Esophagus (tissue), 2 donors: Measurements from ENCODE around the gene CBL. TPM values are rescaled to one million over a fixed set of nuclear protein-coding genes. Genes with fewer than 3 reads are reported as not detected.

Experiments used
- H3K27ac ChIP-seq, 2 donors: one replicate each; pipeline ENCODE4 v1.5.1; 2013; ENCODE audit warnings: low read depth in 2 of 2, mild to moderate bottlenecking in 2 of 2, inconsistent platforms in 1 of 2, low read length in 1 of 2, moderate library complexity in 1 of 2
- H3K27me3 ChIP-seq, 2 donors: one replicate each; pipeline ENCODE4 v1.6.1; 2013; ENCODE audit warnings: low read length in 2 of 2, control low read depth in 1 of 2, mild to moderate bottlenecking in 1 of 2; ENCODE audit not compliant: insufficient read depth in 2 of 2, control insufficient read depth in 1 of 2
- H3K36me3 ChIP-seq, 2 donors: one replicate each; pipeline ENCODE4 v1.6.1; 2013; ENCODE audit warnings: low read length in 1 of 2; ENCODE audit not compliant: control insufficient read depth in 2 of 2, insufficient read depth in 2 of 2
- H3K4me1 ChIP-seq, 2 donors: one replicate each; pipeline ENCODE4 v1.6.1; 2013; ENCODE audit warnings: low read length in 1 of 2; ENCODE audit not compliant: control insufficient read depth in 2 of 2, insufficient read depth in 2 of 2
- H3K4me3 ChIP-seq, 2 donors: one replicate each; pipeline ENCODE4 v1.5.1; 2013; ENCODE audit warnings: low read length in 2 of 2, mild to moderate bottlenecking in 2 of 2, low read depth in 1 of 2, moderate library complexity in 1 of 2
- H3K9me3 ChIP-seq, 2 donors: one replicate each; pipeline ENCODE4 v1.6.1; 2013; ENCODE audit warnings: mild to moderate bottlenecking in 2 of 2, low read depth in 1 of 2, low read length in 1 of 2, moderate library complexity in 1 of 2; ENCODE audit not compliant: control insufficient read depth in 2 of 2, insufficient read depth in 1 of 2
- WGBS, 2 donors: extraction: QIAGEN DNeasy Blood & Tissue Kit; methylation state at CpG; one replicate each; pipeline ENCODE4 v1.1.7; 2013; 5-methylcytosine and 5-hydroxymethylcytosine counted together
- polyA plus RNA-seq, 2 donors: library from polyadenylated mRNA; stranded (reverse); fragments of 200-250 nt; gene quantifications; one replicate each; pipeline ENCODE4 v1.2.3, GENCODE V29; 2013
- donor health status: healthy with polysubstance abuse.
- donor health status: Bipolar disorder and iron deficiency.

Gene CBL
- polyA plus RNA-seq, 2 donors, result 3.0 to 6.2 TPM

- 76 to 87% methylated on average over 5 of the region's 5 CpGs for WGBS, 2 donors
- no peaks in the 10 kb centered on the region for H3K36me3 ChIP-seq
These were observed 52.0 kb downstream of the CBL start for GRCh38 chr11:119258180-119258579.

DNA sequence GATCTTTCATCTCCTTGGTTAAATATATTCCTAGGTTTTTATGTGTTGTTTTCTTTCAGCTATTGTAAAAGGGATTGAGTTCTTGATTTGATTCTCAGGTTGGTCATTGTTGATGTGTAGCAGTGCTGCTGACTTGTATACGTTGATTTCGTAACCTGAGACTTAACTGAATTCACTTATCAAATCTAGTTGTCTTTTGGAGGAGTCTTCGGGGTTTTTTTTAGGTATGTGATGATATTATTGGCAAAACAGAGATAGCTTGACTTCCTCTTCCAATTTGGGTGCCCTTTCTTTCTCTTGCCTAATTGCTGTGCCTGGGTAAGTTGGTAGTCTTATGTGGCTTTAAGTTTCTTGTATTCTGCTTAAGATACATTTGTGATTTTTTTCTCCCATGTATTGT is 52.8 kb downstream of the CBL start:
- WGBS, 2 donors, result 83 to 93% methylated on average over 3 of the region's 3 CpGs
- Histone ChIP-seq H3K4me3 (no peak overlapping the region), H3K9me3 (no peaks in the 10 kb centered on the region), H3K36me3 (no peaks in the 10 kb centered on the region), H3K27ac (no peak overlapping the region), H3K4me1 (no peaks in the 10 kb centered on the region), H3K27me3 (no peaks in the 10 kb centered on the region)

More at GRCh38 chr11:119258180-119258579, 52.0 kb downstream of the CBL start:
- H3K27ac ChIP-seq, result no peak overlapping the region
- no peaks in the 10 kb centered on the region for H3K4me1 ChIP-seq
- no peak overlapping the region for H3K4me3 ChIP-seq
- H3K27me3 ChIP-seq, result no peaks in the 10 kb centered on the region
- H3K9me3 ChIP-seq, result no peaks in the 10 kb centered on the region

GRCh38 chr11:119262668-119263351 is 56.7 kb downstream of the CBL start:
- no peaks in the 10 kb centered on the region for H3K36me3 ChIP-seq
- no peaks in the 10 kb centered on the region for H3K9me3 ChIP-seq
- 54 to 62% methylated on average over 5 of the region's 5 CpGs for WGBS, 2 donors
- H3K27ac ChIP-seq, result peak overlapping the region in 1 of 2 donors; percentile 42
- no peaks in the 10 kb centered on the region for H3K4me1 ChIP-seq
- no peak overlapping the region for H3K4me3 ChIP-seq
- no peaks in the 10 kb centered on the region for H3K27me3 ChIP-seq

- Histone ChIP-seq H3K4me1 (no peaks in the 10 kb centered on the region), H3K27ac (peak overlapping the region in 1 of 2 donors; percentile 42), H3K36me3 (no peaks in the 10 kb centered on the region), H3K9me3 (no peaks in the 10 kb centered on the region), H3K4me3 (no peak overlapping the region), H3K27me3 (no peaks in the 10 kb centered on the region)
- 29% methylated on average over 3 of the region's 3 CpGs for WGBS, 2 donors
These were observed 57.3 kb downstream of the CBL start for GRCh38 chr11:119263352-119263940.

GRCh38 chr11:119266063-119266462 is 59.9 kb downstream of the CBL start:
- Histone ChIP-seq H3K4me3 (no peak overlapping the region), H3K9me3 (no peaks in the 10 kb centered on the region), H3K4me1 (no peaks in the 10 kb centered on the region), H3K27me3 (no peaks in the 10 kb centered on the region), H3K36me3 (no peaks in the 10 kb centered on the region), H3K27ac (no peak overlapping the region)
- WGBS, 2 donors, result 80 to 89% methylated on average over 3 of the region's 3 CpGs

DNA sequence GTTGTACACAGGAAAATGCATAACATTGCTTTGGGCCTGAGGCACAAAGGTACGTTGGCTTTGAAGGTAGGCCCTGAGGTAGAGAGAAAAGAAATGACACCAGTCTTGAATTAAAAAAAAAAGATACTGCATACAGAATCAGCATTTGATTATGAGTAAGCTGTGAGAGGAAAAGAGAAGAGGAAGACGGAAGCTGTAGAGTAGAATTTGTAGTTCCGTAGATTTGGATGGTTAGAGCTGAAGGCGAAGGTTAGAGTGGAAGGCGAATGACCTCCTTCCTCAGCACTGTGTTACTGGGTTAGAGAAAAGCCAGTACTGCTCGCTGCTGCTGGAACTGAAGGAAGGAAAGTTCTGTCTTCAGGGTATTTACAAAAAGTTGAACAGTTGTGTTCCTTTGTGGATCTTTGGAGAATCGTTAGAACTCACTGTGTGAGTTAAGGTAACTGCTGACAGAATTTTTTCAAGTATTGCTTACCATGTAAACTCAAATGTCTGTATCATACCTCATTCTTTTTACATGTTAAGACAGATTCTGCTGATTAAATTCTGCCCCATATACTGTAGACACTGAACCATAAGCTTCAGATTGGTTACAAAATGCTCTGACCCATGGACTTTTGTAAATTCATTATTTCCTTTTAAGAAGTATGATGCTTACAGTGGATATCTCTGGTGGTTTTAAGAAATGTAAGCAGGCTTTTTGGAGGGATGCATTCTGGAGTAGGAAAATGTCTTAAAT is 60.5 kb downstream of the CBL start:
- H3K4me3 ChIP-seq, result no peak overlapping the region
- WGBS, 2 donors, result 77% methylated on average over 7 of the region's 7 CpGs
- no peak overlapping the region for H3K27ac ChIP-seq
- no peaks in the 10 kb centered on the region for H3K4me1 ChIP-seq
- H3K27me3 ChIP-seq, result no peaks in the 10 kb centered on the region
- no peaks in the 10 kb centered on the region for H3K36me3 ChIP-seq
- no peaks in the 10 kb centered on the region for H3K9me3 ChIP-seq

GRCh38 chr11:119267645-119268044 is 61.5 kb downstream of the CBL start:
- Histone ChIP-seq H3K27ac (no peak overlapping the region), H3K36me3 (no peaks in the 10 kb centered on the region), H3K4me1 (no peaks in the 10 kb centered on the region), H3K4me3 (no peak overlapping the region), H3K9me3 (no peaks in the 10 kb centered on the region), H3K27me3 (no peaks in the 10 kb centered on the region)
- WGBS, 2 donors, result 85 to 89% methylated on average over 5 of the region's 5 CpGs

- H3K9me3 ChIP-seq, result no peaks in the 10 kb centered on the region
- no peak overlapping the region for H3K4me3 ChIP-seq
- H3K4me1 ChIP-seq, result no peaks in the 10 kb centered on the region
- H3K27me3 ChIP-seq, result no peaks in the 10 kb centered on the region
- H3K36me3 ChIP-seq, result peaks cover 0 to 2% of the 10 kb centered on the region in 2 donors
- WGBS, 2 donors, result 93 to 95% methylated on average over 6 of the region's 6 CpGs
- H3K27ac ChIP-seq, result no peak overlapping the region
These were observed 67.6 kb downstream of the CBL start for GRCh38 chr11:119273721-119274120.

DNA sequence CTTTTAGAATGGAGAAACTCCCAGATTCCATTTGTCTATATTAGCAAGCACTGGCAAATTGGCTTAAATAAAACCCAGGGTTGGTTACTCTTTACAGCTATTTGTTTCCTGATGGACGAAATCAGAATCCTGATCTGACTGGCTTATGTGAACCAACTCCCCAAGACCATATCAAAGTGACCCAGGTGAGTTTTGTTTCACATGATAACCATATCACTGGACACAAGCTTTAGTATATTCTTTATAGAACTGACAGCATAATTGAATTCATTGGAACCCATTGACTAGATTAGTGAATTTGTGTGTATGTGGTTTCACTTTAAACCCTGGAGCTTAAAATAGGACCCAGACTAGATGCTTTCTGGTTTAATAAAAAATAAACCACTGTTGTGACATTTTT is 71.5 kb downstream of the CBL start:
- no peaks in the 10 kb centered on the region for H3K27me3 ChIP-seq
- H3K4me1 ChIP-seq, result no peaks in the 10 kb centered on the region
- peaks cover 3 to 8% of the 10 kb centered on the region in 2 donors for H3K36me3 ChIP-seq
- H3K9me3 ChIP-seq, result no peaks in the 10 kb centered on the region
- no peak overlapping the region for H3K27ac ChIP-seq
- WGBS, 2 donors, result 88 to 92% methylated on average over 1 of the region's 1 CpG
- H3K4me3 ChIP-seq, result no peak overlapping the region
